Thyroid gland (tissue), 4 donors: ENCODE results near the gene LGI2. TPM values are rescaled to one million over a fixed set of nuclear protein-coding genes. Genes with fewer than 3 reads are reported as not detected.

ENCODE experiments used
- DNase-seq, 2 donors: peaks; one replicate each; pipeline ENCODE4 v3.0.0-alpha.2; 2019
- H3K27ac ChIP-seq, 3 donors: fragments of 200-600 bp; sonication (generic); 1 replicate in 2 of 3; 2 replicates in 1 of 3; pipeline ENCODE4 v1.5.1; 2016 to 2019; ENCODE audit warnings: mild to moderate bottlenecking in 1 of 3, moderate library complexity in 1 of 3
- H3K27me3 ChIP-seq: fragments of 200-600 bp; sonication (generic); one replicate; pipeline ENCODE4 v1.5.1; 2019
- H3K36me3 ChIP-seq, 2 donors: fragments of 200-600 bp; sonication (generic); one replicate each; pipeline ENCODE4 v1.5.1; 2016 to 2019
- H3K4me1 ChIP-seq, 2 donors: fragments of 200-600 bp; sonication (generic); one replicate each; pipeline ENCODE4 v1.5.1; 2017 to 2019
- H3K4me3 ChIP-seq, 3 donors: fragments of 200-600 bp; sonication (generic); replicated peaks in 1 of 3; 1 replicate in 2 of 3; 2 replicates in 1 of 3; pipeline ENCODE4 v1.5.1; 2016; ENCODE audit warnings: mild to moderate bottlenecking in 1 of 3
- H3K9me3 ChIP-seq: fragments of 200-600 bp; sonication (generic); one replicate; pipeline ENCODE4 v1.5.1; 2017
- POLR2A ChIP-seq, 2 donors: fragments of 450-650 bp; IDR thresholded peaks; one replicate each; pipeline ENCODE4 v1.6.1; 2017; ENCODE audit warnings: antibody characterized with exemption in 2 of 2, mild to moderate bottlenecking in 2 of 2, moderate library complexity in 1 of 2
- WGBS, 2 donors: methylation state at CpG; one replicate each; pipeline ENCODE4 v1.1.5; 2017; 5-methylcytosine and 5-hydroxymethylcytosine counted together
- intact Hi-C: fragments of 100-400 bp; cut with DNase I; formaldehyde crosslinking; loops from one replicate; pipeline ENCODE4 v1.15.1; 2023
- total RNA-seq, 4 donors: library from RNA; depleted of rRNA; stranded (reverse); fragments of >200 nt; gene quantifications; one replicate each; pipeline ENCODE4 v1.2.3, GENCODE V29; 2016
- TF ChIP-seq, protein P1 (sequence below), 6 experiments: fragments of 200-600 bp in 3 of 6; fragments of 450-650 bp in 3 of 6; sonication (generic) in 3 of 6; IDR thresholded peaks; one replicate each; pipeline ENCODE4 v1.5.1; 2016 to 2019; ENCODE audit warnings: antibody characterized with exemption in 6 of 6, mild to moderate bottlenecking in 2 of 6, inconsistent platforms in 1 of 6, moderate library complexity in 1 of 6

The LGI2 gene
- total RNA-seq, 4 donors from 2014 or later = 0.45 to 3.7 (median 2.2) TPM

DNA sequence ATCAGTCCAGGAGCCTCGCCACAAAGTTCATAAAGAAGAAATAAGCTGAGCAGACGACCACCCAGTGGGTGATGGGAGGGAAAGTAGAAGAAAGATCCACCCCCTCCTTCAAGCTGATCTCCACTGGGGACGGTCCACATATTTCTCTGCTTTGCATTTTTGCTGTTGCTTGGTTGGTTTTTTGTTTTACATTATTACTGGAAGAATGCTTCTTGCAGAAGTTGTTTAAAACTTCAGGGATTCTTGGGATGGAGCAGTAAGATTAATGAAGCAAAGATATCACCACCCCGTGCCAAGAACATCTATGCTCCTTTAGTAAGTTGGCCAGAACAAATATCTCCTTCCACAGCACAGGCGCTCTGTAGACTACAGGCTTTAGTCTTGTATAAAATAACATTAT, 30.1 kb downstream of the LGI2 start:
- Histone ChIP-seq H3K4me1 (no peaks in the 10 kb centered on the region), H3K27ac (no peak overlapping the region), H3K36me3 (no peaks in the 10 kb centered on the region), H3K9me3 (no peaks in the 10 kb centered on the region), H3K4me3 (no peak overlapping the region), H3K27me3 (no peaks in the 10 kb centered on the region)
- no peak for DNase-seq
- intact Hi-C loops = no loop called here
- no peak for TF ChIP-seq POLR2A (IDR thresholded peaks at IDR 0.05)
- TF ChIP-seq, protein P1, sequence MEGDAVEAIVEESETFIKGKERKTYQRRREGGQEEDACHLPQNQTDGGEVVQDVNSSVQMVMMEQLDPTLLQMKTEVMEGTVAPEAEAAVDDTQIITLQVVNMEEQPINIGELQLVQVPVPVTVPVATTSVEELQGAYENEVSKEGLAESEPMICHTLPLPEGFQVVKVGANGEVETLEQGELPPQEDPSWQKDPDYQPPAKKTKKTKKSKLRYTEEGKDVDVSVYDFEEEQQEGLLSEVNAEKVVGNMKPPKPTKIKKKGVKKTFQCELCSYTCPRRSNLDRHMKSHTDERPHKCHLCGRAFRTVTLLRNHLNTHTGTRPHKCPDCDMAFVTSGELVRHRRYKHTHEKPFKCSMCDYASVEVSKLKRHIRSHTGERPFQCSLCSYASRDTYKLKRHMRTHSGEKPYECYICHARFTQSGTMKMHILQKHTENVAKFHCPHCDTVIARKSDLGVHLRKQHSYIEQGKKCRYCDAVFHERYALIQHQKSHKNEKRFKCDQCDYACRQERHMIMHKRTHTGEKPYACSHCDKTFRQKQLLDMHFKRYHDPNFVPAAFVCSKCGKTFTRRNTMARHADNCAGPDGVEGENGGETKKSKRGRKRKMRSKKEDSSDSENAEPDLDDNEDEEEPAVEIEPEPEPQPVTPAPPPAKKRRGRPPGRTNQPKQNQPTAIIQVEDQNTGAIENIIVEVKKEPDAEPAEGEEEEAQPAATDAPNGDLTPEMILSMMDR (IDR thresholded peaks at IDR 0.05) = no peak
- 59 to 75% methylated on average over 5 of the region's 5 CpGs for WGBS, 2 donors

DNA sequence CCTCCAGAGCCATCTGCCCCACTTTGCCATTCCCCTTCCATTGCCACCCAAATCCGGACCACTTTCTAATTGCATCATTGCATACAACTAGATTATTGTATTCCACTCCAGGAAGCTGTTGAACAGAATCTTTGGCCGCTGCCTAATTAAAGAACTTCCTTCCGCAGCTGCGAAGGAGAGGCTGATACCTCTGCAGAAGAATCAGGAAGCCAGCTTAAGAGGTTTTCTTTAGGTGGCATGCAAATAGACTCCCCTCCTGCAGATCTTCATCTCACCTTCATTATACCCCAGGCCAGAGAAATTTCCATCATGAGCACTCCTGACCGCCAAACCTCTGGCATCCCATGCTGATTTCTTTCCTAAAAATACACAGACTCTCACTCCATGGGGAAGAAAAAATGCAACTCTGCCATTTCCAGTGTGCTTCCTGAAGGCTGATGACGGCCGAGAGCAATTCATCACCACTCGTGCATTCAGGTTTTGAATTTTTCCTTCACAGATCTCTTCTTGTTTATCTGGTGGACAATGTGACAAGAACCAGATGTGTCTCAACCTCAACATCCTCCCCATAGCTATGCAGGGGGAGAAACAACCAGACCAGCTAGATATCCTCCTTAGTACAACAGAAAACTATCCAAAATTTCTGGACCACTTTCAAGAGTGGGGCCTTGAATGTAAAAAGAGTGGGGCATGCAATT, 31.2 kb downstream of the LGI2 start:
- H3K4me1 ChIP-seq = no peaks in the 10 kb centered on the region
- TF ChIP-seq, protein P1 (IDR thresholded peaks at IDR 0.05) = no peak
- TF ChIP-seq POLR2A (IDR thresholded peaks at IDR 0.05) = no peak
- no peaks in the 10 kb centered on the region for H3K36me3 ChIP-seq
- no peak overlapping the region for H3K27ac ChIP-seq
- whole genome bisulfite sequencing, 2 donors = 48 to 53% methylated on average over 8 of the region's 8 CpGs
- intact Hi-C loops = no loop called here
- no peak overlapping the region for H3K4me3 ChIP-seq
- H3K9me3 ChIP-seq = no peaks in the 10 kb centered on the region
- no peak for DNase-seq
- H3K27me3 ChIP-seq = no peaks in the 10 kb centered on the region

DNA sequence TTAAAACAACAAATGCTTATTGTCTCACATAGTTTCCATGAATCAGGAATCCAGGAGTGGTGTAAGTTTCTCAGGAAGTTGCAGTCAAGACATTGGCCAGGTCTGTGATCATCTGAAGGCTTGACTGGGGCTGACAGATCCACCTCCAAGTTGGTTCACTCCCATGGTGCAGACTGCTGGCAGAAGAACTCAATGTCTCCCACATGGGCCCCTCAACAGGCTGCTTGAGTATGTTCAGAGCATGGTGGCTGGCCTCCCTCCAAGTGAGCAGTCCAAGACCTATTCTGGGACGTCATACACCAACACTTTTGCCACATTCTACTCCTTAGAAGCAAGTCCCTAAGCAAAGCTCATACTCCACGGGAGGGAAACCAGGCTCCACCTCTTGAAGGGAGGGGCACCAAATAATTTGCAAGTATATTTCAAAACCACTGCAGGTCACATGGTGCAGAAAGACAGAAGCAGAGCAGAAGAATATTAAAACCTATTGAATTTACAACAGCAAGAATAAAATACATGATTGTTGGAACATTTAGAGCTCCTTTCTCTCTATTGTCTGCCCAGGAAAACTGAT, 35.3 kb downstream of the LGI2 start:
- Histone ChIP-seq H3K27ac (no peak overlapping the region), H3K4me3 (no peak overlapping the region), H3K4me1 (no peaks in the 10 kb centered on the region), H3K27me3 (no peaks in the 10 kb centered on the region), H3K9me3 (no peaks in the 10 kb centered on the region), H3K36me3 (no peaks in the 10 kb centered on the region)
- intact Hi-C loops = no loop called here
- DNase-seq = peak in 1 of 2 donors; percentile 37
- no peak for TF ChIP-seq POLR2A (IDR thresholded peaks at IDR 0.05)
- TF ChIP-seq, protein P1 (IDR thresholded peaks at IDR 0.05) = no peak
- WGBS, 2 donors = 22 to 36% methylated on average over 2 of the region's 2 CpGs

DNA sequence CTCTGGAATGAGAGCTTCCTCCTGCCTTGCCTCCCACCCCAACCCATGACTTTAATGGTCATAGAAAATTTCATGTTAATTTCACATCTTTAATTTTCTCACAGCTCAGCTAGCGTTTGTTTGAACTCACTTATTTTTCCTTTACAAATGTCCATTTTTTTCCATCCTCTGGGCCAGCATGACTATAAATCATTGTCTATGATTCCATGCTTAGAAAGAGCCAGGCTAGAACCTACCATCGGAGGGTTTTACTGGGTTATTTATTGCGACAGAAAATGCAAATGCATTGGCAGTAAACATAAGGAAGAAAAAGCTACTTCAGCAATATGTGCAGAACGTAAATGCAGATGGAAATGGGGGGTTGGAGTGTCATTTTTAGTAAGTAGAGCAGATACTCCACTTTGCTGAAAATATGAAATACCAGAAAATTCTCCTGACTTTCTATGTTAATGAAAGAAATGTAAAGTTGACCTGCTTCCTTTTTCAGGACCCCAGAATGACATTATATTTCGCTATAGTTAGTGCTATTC, 37.1 kb downstream of the LGI2 start:
- H3K4me1 ChIP-seq = no peaks in the 10 kb centered on the region
- WGBS, 2 donors = 85 to 87% methylated on average over 5 of the region's 5 CpGs
- H3K36me3 ChIP-seq = no peaks in the 10 kb centered on the region
- H3K4me3 ChIP-seq = no peak overlapping the region
- DNase-seq = no peak
- H3K27me3 ChIP-seq = no peaks in the 10 kb centered on the region
- H3K27ac ChIP-seq = no peak overlapping the region
- TF ChIP-seq, protein P1 (IDR thresholded peaks at IDR 0.05) = no peak
- TF ChIP-seq POLR2A (IDR thresholded peaks at IDR 0.05) = no peak
- no peaks in the 10 kb centered on the region for H3K9me3 ChIP-seq
- intact Hi-C loops = no loop called here

DNA sequence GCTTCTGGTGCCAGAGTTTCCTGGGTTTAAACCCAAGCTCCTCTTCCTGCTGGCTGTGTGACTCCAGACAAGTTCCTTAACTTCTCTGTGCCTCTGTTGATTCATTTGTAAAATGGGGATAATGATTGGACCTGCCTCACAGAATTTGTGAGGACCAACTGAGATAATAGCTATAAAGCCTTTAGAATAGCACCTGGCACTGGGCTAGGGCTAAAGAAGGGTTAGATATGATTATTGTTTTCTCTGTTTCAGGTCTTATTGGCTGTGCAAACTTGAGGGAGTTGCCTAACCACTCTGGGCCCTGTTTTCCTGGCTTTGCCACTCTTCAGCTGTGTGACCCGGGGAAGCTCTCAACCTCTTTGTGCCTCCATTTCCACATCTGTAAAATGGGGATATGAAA, 37.8 kb downstream of the LGI2 start:
- Histone ChIP-seq H3K4me3 (no peak overlapping the region), H3K36me3 (no peaks in the 10 kb centered on the region), H3K27me3 (no peaks in the 10 kb centered on the region), H3K27ac (no peak overlapping the region), H3K4me1 (no peaks in the 10 kb centered on the region), H3K9me3 (no peaks in the 10 kb centered on the region)
- TF ChIP-seq, protein P1 (IDR thresholded peaks at IDR 0.05) = no peak
- no peak for TF ChIP-seq POLR2A (IDR thresholded peaks at IDR 0.05)
- 88 to 89% methylated on average over 1 of the region's 1 CpG for WGBS, 2 donors
- intact Hi-C loops = no loop called here
- DNase-seq = no peak
